Glutamatergic neuron (in vitro differentiated cells): ENCODE data around the gene DAB2IP. TPM values are rescaled to one million over a fixed set of nuclear protein-coding genes. Genes with fewer than 3 reads are reported as not detected.

Experiments
- DNase-seq: peaks from one replicate; pipeline ENCODE4 v3.0.0; 2022
- H3K27ac Mint-ChIP-seq: one replicate; pipeline ENCODE4 v1.8.0; 2020; ENCODE audit warnings: mild to moderate bottlenecking, mixed read lengths, inconsistent platforms; ENCODE audit not compliant: unreplicated experiment
- H3K27me3 Mint-ChIP-seq: one replicate; pipeline ENCODE4 v1.8.0; 2020; ENCODE audit warnings: mild to moderate bottlenecking, moderate library complexity, mixed read lengths, inconsistent platforms; ENCODE audit not compliant: unreplicated experiment
- H3K36me3 Mint-ChIP-seq: one replicate; pipeline ENCODE4 v1.8.0; 2020; ENCODE audit warnings: mild to moderate bottlenecking, mixed read lengths, inconsistent platforms; ENCODE audit not compliant: unreplicated experiment
- H3K4me1 Mint-ChIP-seq: one replicate; pipeline ENCODE4 v1.8.0; 2020; ENCODE audit warnings: mild to moderate bottlenecking, low read depth, mixed read lengths, inconsistent platforms; ENCODE audit not compliant: unreplicated experiment
- H3K4me3 Mint-ChIP-seq: one replicate; pipeline ENCODE4 v1.8.0; 2020; ENCODE audit warnings: mild to moderate bottlenecking, mixed read lengths, inconsistent platforms; ENCODE audit not compliant: unreplicated experiment
- H3K9me3 Mint-ChIP-seq: one replicate; pipeline ENCODE4 v1.8.0; 2020; ENCODE audit warnings: mild to moderate bottlenecking, moderate library complexity, mixed read lengths, inconsistent platforms; ENCODE audit not compliant: unreplicated experiment
- CTCF ChIP-seq: fragments of 200-600 bp; sonication (generic); IDR thresholded peaks from one replicate; pipeline ENCODE4 v1.5.0; 2021; ENCODE audit not compliant: partially characterized antibody, unreplicated experiment
- total RNA-seq: library from RNA; stranded (reverse); fragmentation: NEBNext Ultra II Directional; extraction: Animal tissue kit (Norgen Biotek cat#: 25700); gene quantifications from one replicate; pipeline ENCODE4 v1.2.1, GENCODE V29; 2021; ENCODE audit not compliant: unreplicated experiment

Gene DAB2IP
- total RNA-seq, 1 donor from 2014 or later: 32.9 TPM

GRCh38 chr9:121773954-121774714, 122.7 kb downstream of the DAB2IP start:
- no peak for DNase-seq
- peaks cover 7% of the 10 kb centered on the region for H3K4me1 Mint-ChIP-seq
- H3K27ac Mint-ChIP-seq: no peak overlapping the region
- H3K4me3 Mint-ChIP-seq: no peak overlapping the region
- peaks cover 13% of the 10 kb centered on the region for H3K9me3 Mint-ChIP-seq
- peaks cover 2% of the 10 kb centered on the region for H3K27me3 Mint-ChIP-seq
- no peak for TF ChIP-seq CTCF
- H3K36me3 Mint-ChIP-seq: peaks cover 4% of the 10 kb centered on the region

GRCh38 chr9:121774715-121775613, 123.5 kb downstream of the DAB2IP start:
- peaks cover 15% of the 10 kb centered on the region for H3K4me1 Mint-ChIP-seq
- no peak for TF ChIP-seq CTCF
- H3K9me3 Mint-ChIP-seq: peaks cover 10% of the 10 kb centered on the region
- H3K27ac Mint-ChIP-seq: no peak overlapping the region
- H3K27me3 Mint-ChIP-seq: peaks cover 5% of the 10 kb centered on the region
- peaks cover 4% of the 10 kb centered on the region for H3K36me3 Mint-ChIP-seq
- no peak overlapping the region for H3K4me3 Mint-ChIP-seq
- DNase-seq: no peak

- Mint-ChIP-seq H3K27me3 (peaks cover 7% of the 10 kb centered on the region), H3K27ac (no peak overlapping the region), H3K36me3 (peaks cover 4% of the 10 kb centered on the region), H3K9me3 (peaks cover 6% of the 10 kb centered on the region), H3K4me1 (peaks cover 22% of the 10 kb centered on the region), H3K4me3 (no peak overlapping the region)
- no peak for DNase-seq
- TF ChIP-seq CTCF: no peak
Observed at GRCh38 chr9:121776001-121776738, 124.7 kb downstream of the DAB2IP start.

DNA sequence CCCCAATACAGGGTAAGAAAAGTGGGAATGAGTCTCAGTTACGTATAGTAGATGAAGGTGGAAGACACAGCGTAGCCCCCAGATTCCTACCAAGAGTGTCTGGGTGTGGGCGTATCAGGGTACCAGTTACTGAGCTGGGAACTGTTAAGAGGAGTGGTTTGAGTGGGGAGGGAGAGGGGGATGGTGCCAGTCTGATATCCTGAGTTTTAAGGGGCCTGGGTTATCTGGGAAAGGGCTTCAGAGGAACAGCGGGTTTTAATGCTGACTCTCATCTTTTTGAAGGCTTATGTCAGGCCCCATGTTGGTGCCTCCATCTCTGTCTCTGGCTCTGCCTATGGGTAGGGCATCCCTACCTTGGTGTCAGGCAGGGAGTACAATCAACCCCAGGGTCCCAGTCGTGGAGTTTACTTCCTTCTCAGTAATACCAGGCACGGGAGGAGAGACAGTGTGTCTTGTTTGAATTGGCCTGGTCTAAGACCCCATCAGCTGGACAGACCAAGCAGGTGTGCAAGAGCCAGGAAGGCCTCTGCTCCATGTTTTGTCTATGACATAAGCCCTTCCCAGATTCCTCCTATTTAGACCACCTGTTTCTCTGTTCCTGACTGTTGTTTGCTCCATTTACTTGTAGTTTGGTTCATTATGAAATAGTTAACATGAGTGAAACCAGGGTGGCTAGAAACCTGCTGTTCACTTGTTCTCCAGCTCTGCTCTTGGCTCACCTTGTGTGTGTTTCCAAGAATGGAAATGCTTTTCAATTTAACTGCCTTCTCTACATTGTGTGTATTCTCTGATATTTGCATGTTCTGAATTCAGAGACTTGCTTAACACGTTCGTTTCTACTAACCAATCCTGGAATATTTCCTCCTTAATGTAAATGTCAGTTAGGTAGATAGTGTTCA, 125.6 kb downstream of the DAB2IP start:
- TF ChIP-seq CTCF: no peak
- Mint-ChIP-seq H3K36me3 (peaks cover 4% of the 10 kb centered on the region), H3K27ac (no peak overlapping the region), H3K9me3 (peaks cover 6% of the 10 kb centered on the region), H3K27me3 (peaks cover 7% of the 10 kb centered on the region), H3K4me3 (no peak overlapping the region), H3K4me1 (peaks cover 30% of the 10 kb centered on the region)
- no peak for DNase-seq
